CD8-positive, alpha-beta memory T cell (primary cell): ENCODE measurements around the gene GOLGA6D. TPM values are rescaled to one million over a fixed set of nuclear protein-coding genes. Genes with fewer than 3 reads are reported as not detected.
"Not testable (repeated sequence)": the region's sequence is repeated elsewhere in the genome, so short reads cannot be mapped to it uniquely, and the experiment has no call there.

Experiments
- CTCF ChIA-PET: fragments of 350-600 bp; sonication (Branson Sonifier 250); formaldehyde crosslinking; loops from one replicate; lab custom pipeline; 2021; ENCODE audit warnings: antibody characterized with exemption; lab: Charles Lee
- POLR2A ChIA-PET: fragments of 350-600 bp; sonication (Branson Sonifier 250); formaldehyde crosslinking; loops from one replicate; lab custom pipeline; 2021; ENCODE audit warnings: antibody characterized with exemption; lab: Charles Lee
- DNase-seq, 5 donors: peaks; one replicate each; pipeline versions ENCODE4 v3.0.0 to v3.0.0-alpha.2; 2020 to 2022; ENCODE audit warnings: mixed read lengths in 1 of 5
- H3K27ac ChIP-seq: one replicate; pipeline ENCODE4 v1.7.0; 2013; ENCODE audit warnings: low read depth, mild to moderate bottlenecking, low read length, moderate library complexity
- H3K27me3 ChIP-seq: 2 replicates; pipeline ENCODE4 v1.7.0; 2013; ENCODE audit warnings: low read length, mild to moderate bottlenecking; ENCODE audit not compliant: insufficient read depth, poor library complexity, severe bottlenecking
- H3K36me3 ChIP-seq: 2 replicates; pipeline ENCODE4 v1.7.0; 2013; ENCODE audit warnings: mild to moderate bottlenecking, low read length, moderate library complexity; ENCODE audit not compliant: insufficient read depth
- H3K4me1 ChIP-seq: 2 replicates; pipeline ENCODE4 v1.7.0; 2013; ENCODE audit warnings: mild to moderate bottlenecking, low read length, moderate library complexity; ENCODE audit not compliant: insufficient read depth
- H3K4me3 ChIP-seq: 2 replicates; pipeline ENCODE4 v1.7.0; 2013; ENCODE audit warnings: mild to moderate bottlenecking, low read length
- H3K9me3 ChIP-seq: 2 replicates; pipeline ENCODE4 v1.7.0; 2013; ENCODE audit warnings: mild to moderate bottlenecking, low read length
- H3K27ac Mint-ChIP-seq, 8 donors: one replicate each; pipeline ENCODE4 v1.8.0; 2020 to 2021; ENCODE audit warnings: mixed read lengths in 8 of 8, mild to moderate bottlenecking in 6 of 8, inconsistent platforms in 3 of 8, moderate library complexity in 3 of 8
- H3K27me3 Mint-ChIP-seq, 2 donors: one replicate each; pipeline ENCODE4 v1.8.0; 2020 to 2021; ENCODE audit warnings: mixed read lengths in 2 of 2, mild to moderate bottlenecking in 1 of 2, moderate library complexity in 1 of 2
- H3K36me3 Mint-ChIP-seq, 3 donors: one replicate each; pipeline ENCODE4 v1.8.0; 2020 to 2021; ENCODE audit warnings: mixed read lengths in 3 of 3, inconsistent platforms in 1 of 3, mild to moderate bottlenecking in 1 of 3
- H3K4me1 Mint-ChIP-seq, 3 donors: one replicate each; pipeline ENCODE4 v1.8.0; 2020 to 2021; ENCODE audit warnings: mixed read lengths in 3 of 3, inconsistent platforms in 1 of 3, mild to moderate bottlenecking in 1 of 3
- H3K4me3 Mint-ChIP-seq, 7 donors: one replicate each; pipeline ENCODE4 v1.8.0; 2020 to 2021; ENCODE audit warnings: mixed read lengths in 7 of 7, mild to moderate bottlenecking in 6 of 7, moderate library complexity in 4 of 7, inconsistent platforms in 2 of 7
- H3K9me3 Mint-ChIP-seq, 5 donors: one replicate each; pipeline ENCODE4 v1.8.0; 2020 to 2022; ENCODE audit warnings: mixed read lengths in 5 of 5, mild to moderate bottlenecking in 3 of 5, moderate library complexity in 2 of 5, inconsistent platforms in 1 of 5
- polyA plus RNA-seq: library from polyadenylated mRNA; unstranded; fragments of 300-500 nt; fragmentation: Illumina TruSeq; gene quantifications from one replicate; pipeline ENCODE4 v1.2.3, GENCODE V29; 2021
- total RNA-seq, 2 experiments: library from RNA; stranded (reverse); gene quantifications; one replicate each; pipeline ENCODE4 v1.2.3, GENCODE V29; 2021

Gene GOLGA6D
- total and polyA plus RNA-seq, 3 experiments from 2014 or later = not detected

GRCh38 chr15:75300026-75300425 lies 17.4 kb downstream of the GOLGA6D start:
- H3K36me3 ChIP-seq, DNase-seq, H3K9me3 ChIP-seq, H3K27ac Mint-ChIP-seq, H3K27ac ChIP-seq, H3K4me1 ChIP-seq, H3K4me3 ChIP-seq, H3K4me1 Mint-ChIP-seq, CTCF ChIA-PET, H3K4me3 Mint-ChIP-seq, H3K36me3 Mint-ChIP-seq, H3K9me3 Mint-ChIP-seq, H3K27me3 ChIP-seq, POLR2A ChIA-PET: not testable (repeated sequence)
- H3K27me3 Mint-ChIP-seq = peaks cover 3 to 15% of the 10 kb centered on the region in 2 donors

GRCh38 chr15:75302318-75302717 lies 19.7 kb downstream of the GOLGA6D start:
- H3K36me3 ChIP-seq = no peaks in the 10 kb centered on the region
- no peak overlapping the region for H3K27ac ChIP-seq
- POLR2A ChIA-PET = no interaction called here
- no peaks in the 10 kb centered on the region for H3K27me3 ChIP-seq
- Mint-ChIP-seq H3K4me3 (no peak overlapping the region), H3K36me3 (no peaks in the 10 kb centered on the region), H3K4me1 (no peaks in the 10 kb centered on the region), H3K9me3 (peaks cover 0 to 2% (median 0%) of the 10 kb centered on the region in 5 donors), H3K27me3 (peaks cover 7 to 33% of the 10 kb centered on the region in 2 donors), H3K27ac (no peak overlapping the region)
- CTCF ChIA-PET = no interaction called here
- H3K4me3 ChIP-seq = no peak overlapping the region
- no peaks in the 10 kb centered on the region for H3K4me1 ChIP-seq
- no peaks in the 10 kb centered on the region for H3K9me3 ChIP-seq
- no peak for DNase-seq

GRCh38 chr15:75302753-75303152 lies 20.1 kb downstream of the GOLGA6D start:
- H3K4me3 ChIP-seq, H3K27ac ChIP-seq, H3K4me1 Mint-ChIP-seq, H3K4me3 Mint-ChIP-seq, CTCF ChIA-PET, H3K4me1 ChIP-seq, H3K36me3 ChIP-seq, H3K27me3 ChIP-seq, H3K9me3 Mint-ChIP-seq, H3K9me3 ChIP-seq, H3K36me3 Mint-ChIP-seq, DNase-seq, POLR2A ChIA-PET, H3K27ac Mint-ChIP-seq: not testable (repeated sequence)
- H3K27me3 Mint-ChIP-seq = peaks cover 7 to 36% of the 10 kb centered on the region in 2 donors

GRCh38 chr15:75306188-75306587 lies 23.6 kb downstream of the GOLGA6D start:
- H3K27me3 ChIP-seq = no peaks in the 10 kb centered on the region
- Mint-ChIP-seq H3K36me3 (no peaks in the 10 kb centered on the region), H3K4me3 (no peak overlapping the region), H3K27ac (no peak overlapping the region), H3K27me3 (peaks cover 14 to 57% of the 10 kb centered on the region in 2 donors), H3K9me3 (peaks cover 0 to 2% (median 0%) of the 10 kb centered on the region in 5 donors), H3K4me1 (no peaks in the 10 kb centered on the region)
- H3K4me3 ChIP-seq = no peak overlapping the region
- ChIA-PET CTCF (no interaction called here), POLR2A (no interaction called here)
- no peak overlapping the region for H3K27ac ChIP-seq
- H3K36me3 ChIP-seq = no peaks in the 10 kb centered on the region
- H3K4me1 ChIP-seq = no peaks in the 10 kb centered on the region
- no peak for DNase-seq
- no peaks in the 10 kb centered on the region for H3K9me3 ChIP-seq

- Histone ChIP-seq H3K4me3 (no peak overlapping the region), H3K36me3 (no peaks in the 10 kb centered on the region), H3K9me3 (no peaks in the 10 kb centered on the region), H3K27ac (no peak overlapping the region), H3K27me3 (no peaks in the 10 kb centered on the region), H3K4me1 (no peaks in the 10 kb centered on the region)
- Mint-ChIP-seq H3K9me3 (peaks cover 0 to 2% (median 0%) of the 10 kb centered on the region in 5 donors), H3K36me3 (no peaks in the 10 kb centered on the region), H3K27me3 (peaks cover 14 to 60% of the 10 kb centered on the region in 2 donors), H3K4me1 (peaks cover 5 to 6% (median 6%) of the 10 kb centered on the region in 3 donors), H3K4me3 (no peak overlapping the region), H3K27ac (peak overlapping the region in 1 of 8 donors; percentile 69)
- ChIA-PET CTCF (no interaction called here), POLR2A (no interaction called here)
- DNase-seq = no peak
Measured at GRCh38 chr15:75307778-75308390, 25.2 kb downstream of the GOLGA6D start.

- Histone ChIP-seq H3K36me3 (no peaks in the 10 kb centered on the region), H3K27me3 (no peaks in the 10 kb centered on the region), H3K4me3 (no peak overlapping the region), H3K4me1 (no peaks in the 10 kb centered on the region), H3K9me3 (no peaks in the 10 kb centered on the region), H3K27ac (no peak overlapping the region)
- no peak for DNase-seq
- POLR2A ChIA-PET = no interaction called here
- peaks cover 0 to 4% (median 0%) of the 10 kb centered on the region in 5 donors for H3K9me3 Mint-ChIP-seq
- no peak overlapping the region for H3K4me3 Mint-ChIP-seq
- H3K36me3 Mint-ChIP-seq = no peaks in the 10 kb centered on the region
- H3K4me1 Mint-ChIP-seq = peaks cover 5 to 9% (median 6%) of the 10 kb centered on the region in 3 donors
- H3K27me3 Mint-ChIP-seq = peaks cover 14 to 48% of the 10 kb centered on the region in 2 donors
- peak overlapping the region in 1 of 8 donors; percentile 86 for H3K27ac Mint-ChIP-seq
- CTCF ChIA-PET = no interaction called here
Measured at GRCh38 chr15:75309711-75310110, 27.1 kb downstream of the GOLGA6D start.

- H3K4me1 ChIP-seq, H3K27ac ChIP-seq, CTCF ChIA-PET, POLR2A ChIA-PET, DNase-seq, H3K36me3 Mint-ChIP-seq, H3K9me3 Mint-ChIP-seq, H3K9me3 ChIP-seq, H3K36me3 ChIP-seq, H3K27me3 ChIP-seq, H3K4me1 Mint-ChIP-seq, H3K4me3 ChIP-seq: not testable (repeated sequence)
- Mint-ChIP-seq H3K4me3 (peak overlapping the region in 1 of 7 donors; percentile 32), H3K27ac (peak overlapping the region in 1 of 8 donors; percentile 76), H3K27me3 (peaks cover 10 to 26% of the 10 kb centered on the region in 2 donors)
Measured at GRCh38 chr15:75312548-75312947, 29.9 kb downstream of the GOLGA6D start.

- Mint-ChIP-seq H3K36me3 (no peaks in the 10 kb centered on the region), H3K4me3 (peak overlapping the region in 1 of 7 donors; percentile 44), H3K9me3 (peaks cover 0 to 2% (median 0%) of the 10 kb centered on the region in 5 donors), H3K27ac (no peak overlapping the region), H3K27me3 (peaks cover 9 to 19% of the 10 kb centered on the region in 2 donors), H3K4me1 (peaks cover 5 to 9% (median 6%) of the 10 kb centered on the region in 3 donors)
- H3K9me3 ChIP-seq = no peaks in the 10 kb centered on the region
- no peaks in the 10 kb centered on the region for H3K36me3 ChIP-seq
- CTCF ChIA-PET = no interaction called here
- no peaks in the 10 kb centered on the region for H3K4me1 ChIP-seq
- POLR2A ChIA-PET = no interaction called here
- no peak overlapping the region for H3K4me3 ChIP-seq
- no peak for DNase-seq
- H3K27ac ChIP-seq = no peak overlapping the region
- no peaks in the 10 kb centered on the region for H3K27me3 ChIP-seq
Measured at GRCh38 chr15:75313116-75313845, 30.6 kb downstream of the GOLGA6D start.
